ENCODE results near the gene ANKRD12.

The ANKRD12 gene

DNA sequence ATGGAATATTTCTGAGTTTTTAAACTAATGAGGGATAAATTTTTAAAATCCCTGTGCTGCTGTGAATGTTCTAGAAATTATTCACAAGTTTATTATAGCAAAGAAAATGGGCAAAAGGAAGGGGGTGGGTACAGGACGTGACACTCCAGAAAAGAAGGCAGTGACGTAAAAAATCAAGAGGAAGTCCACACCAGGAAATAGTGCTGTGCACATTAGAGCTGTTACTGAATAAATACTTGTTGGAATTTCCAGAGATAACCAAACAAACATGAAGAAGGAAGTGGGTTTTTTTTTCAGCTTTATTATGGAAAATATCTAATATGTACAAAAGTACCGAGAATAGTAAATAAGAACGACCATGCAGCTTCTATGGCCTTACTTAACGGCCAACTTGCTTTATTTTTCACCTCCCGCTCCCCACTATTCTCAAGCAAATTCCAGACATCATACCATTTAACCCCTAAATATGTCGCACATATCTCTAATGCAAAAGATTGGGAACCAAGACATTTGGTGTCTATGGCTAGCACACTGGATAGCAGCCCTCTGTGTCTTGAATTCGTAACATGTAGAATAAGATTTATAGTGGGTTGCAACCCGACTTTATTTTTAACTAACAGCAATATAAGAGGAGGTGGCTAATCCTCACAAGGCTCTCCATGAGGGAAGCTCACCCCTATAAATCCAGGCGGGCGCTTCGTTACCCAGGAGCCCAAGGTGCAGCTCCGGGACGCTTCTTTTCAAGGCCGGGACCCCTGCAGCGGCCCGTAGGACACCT, 34.7 kb upstream of the ANKRD12 start:
- DNase-seq (ENCODE audit: low spot score) = peak; percentile 58
- in situ Hi-C loops (cut with MboI; ENCODE audit: low sequenced_read_pairs, unreplicated experiment) = no loop called here
- TF ChIP-seq, protein P1, sequence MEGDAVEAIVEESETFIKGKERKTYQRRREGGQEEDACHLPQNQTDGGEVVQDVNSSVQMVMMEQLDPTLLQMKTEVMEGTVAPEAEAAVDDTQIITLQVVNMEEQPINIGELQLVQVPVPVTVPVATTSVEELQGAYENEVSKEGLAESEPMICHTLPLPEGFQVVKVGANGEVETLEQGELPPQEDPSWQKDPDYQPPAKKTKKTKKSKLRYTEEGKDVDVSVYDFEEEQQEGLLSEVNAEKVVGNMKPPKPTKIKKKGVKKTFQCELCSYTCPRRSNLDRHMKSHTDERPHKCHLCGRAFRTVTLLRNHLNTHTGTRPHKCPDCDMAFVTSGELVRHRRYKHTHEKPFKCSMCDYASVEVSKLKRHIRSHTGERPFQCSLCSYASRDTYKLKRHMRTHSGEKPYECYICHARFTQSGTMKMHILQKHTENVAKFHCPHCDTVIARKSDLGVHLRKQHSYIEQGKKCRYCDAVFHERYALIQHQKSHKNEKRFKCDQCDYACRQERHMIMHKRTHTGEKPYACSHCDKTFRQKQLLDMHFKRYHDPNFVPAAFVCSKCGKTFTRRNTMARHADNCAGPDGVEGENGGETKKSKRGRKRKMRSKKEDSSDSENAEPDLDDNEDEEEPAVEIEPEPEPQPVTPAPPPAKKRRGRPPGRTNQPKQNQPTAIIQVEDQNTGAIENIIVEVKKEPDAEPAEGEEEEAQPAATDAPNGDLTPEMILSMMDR (IDR thresholded peaks at IDR 0.05; ENCODE audit: borderline replicate concordance, control extremely low read depth, extremely low read depth, insufficient read depth, missing control alignments) = no peak

DNA sequence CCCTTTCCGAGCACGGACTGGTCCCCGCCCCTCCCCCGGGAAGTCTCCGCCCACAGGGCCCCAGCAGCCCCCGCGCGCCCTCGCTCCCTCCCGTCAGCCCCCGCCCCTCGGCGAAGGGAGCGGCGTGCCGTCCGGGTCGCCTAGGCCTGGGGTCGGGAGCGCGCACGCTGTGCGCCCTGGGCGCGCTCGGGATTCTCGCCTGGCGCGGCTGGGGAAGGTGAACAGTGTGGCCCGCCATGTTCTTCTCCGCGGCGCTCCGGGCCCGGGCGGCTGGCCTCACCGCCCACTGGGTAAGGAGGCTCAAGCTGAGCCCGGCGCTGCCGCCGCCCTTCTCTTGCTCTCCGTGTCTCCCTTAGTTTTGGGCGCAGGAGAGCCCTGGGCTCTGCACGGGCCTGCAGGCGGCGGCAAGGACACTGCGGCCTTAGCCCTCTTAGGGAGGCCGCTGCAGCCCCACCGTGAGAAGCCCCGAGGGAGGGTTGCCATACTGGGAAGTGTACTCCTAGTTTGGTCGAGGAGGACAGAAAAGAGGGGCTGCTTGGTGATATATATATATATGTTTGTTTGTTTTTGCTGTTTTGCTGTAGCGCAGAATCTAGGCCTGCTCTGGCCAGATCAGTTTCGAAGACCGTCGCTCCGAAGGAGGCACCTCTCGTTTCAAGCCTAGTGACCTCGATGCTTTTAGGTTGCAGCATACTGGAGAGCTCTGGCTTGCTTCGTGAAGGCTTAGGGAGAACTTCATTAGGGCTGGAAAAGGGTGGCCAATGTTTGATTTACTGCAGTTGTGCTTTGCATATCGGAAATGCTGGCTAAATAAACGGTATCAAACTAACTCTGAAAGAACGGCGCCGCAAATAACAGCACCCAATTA, 33.8 kb upstream of the ANKRD12 start, which contains the start of gene NDUFV2:
NDUFV2 (plus strand) TSS at position 192 of the 868 bp plus-strand sequence; CDS start at position 237, 45 bp downstream.
- in situ Hi-C loops (cut with MboI; ENCODE audit: low sequenced_read_pairs, unreplicated experiment) = no loop called here
- TF ChIP-seq, protein P1 (IDR thresholded peaks at IDR 0.05; ENCODE audit: borderline replicate concordance, control extremely low read depth, extremely low read depth, insufficient read depth, missing control alignments) = no peak
- peak; percentile 99 for DNase-seq (ENCODE audit: low spot score)

DNA sequence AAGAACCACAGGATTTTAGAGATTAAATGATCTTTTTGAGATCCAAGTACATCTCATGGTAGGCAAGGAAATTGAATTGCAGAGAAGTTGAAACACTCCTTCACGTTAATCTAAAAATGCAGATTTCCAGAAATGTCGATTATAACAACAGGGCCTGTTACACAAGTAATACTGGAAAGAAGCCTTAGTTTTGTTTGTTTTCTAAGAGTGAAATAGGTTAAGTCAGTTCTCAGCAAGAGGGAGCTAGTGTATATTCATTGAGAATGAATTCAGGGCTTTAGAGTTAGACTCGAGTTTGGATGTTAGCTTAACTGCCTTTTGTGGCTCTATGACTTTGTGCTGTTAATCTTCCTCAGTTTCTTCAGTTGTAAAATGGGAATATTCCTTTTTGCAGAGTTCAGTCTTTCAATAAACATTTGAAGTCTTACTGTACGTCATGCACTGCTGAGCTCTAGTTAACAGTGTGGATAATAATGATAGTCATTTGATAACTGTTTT, 33.2 kb upstream of the ANKRD12 start:
- peak; percentile 16 for DNase-seq (ENCODE audit: low spot score)
- TF ChIP-seq, protein P1 (IDR thresholded peaks at IDR 0.05; ENCODE audit: borderline replicate concordance, control extremely low read depth, extremely low read depth, insufficient read depth, missing control alignments) = no peak
- in situ Hi-C loops (cut with MboI; ENCODE audit: low sequenced_read_pairs, unreplicated experiment) = no loop called here

DNA sequence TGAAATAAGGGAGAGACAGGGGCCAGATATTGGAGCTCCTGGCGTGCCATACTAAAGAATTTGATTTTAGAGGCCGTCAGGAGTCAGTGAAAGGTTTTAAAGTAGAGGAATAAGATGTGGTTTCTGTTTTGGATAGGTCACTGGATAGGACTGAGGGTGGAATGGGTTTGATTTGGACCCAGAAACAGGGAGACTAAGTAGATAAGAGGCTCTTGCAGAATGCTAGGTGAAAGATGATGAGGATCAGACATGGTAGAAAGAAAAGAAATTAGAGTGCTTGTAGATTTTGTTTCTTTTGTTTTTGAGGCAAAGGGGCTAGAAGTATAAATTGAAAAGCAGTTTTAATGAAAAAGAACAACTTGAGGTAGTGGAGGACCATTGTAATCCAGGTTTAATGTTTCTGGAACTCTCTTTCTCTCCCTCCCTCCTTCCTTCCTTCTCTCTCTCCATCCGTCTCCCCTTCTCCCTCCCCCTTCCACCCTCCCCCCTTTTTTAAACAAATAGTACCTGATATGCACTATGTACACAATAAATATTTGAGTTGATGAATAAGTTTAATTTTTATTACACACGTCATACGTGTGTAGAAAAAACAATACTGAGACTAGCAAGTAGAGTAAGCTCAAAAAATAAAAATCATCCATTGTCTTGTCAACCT, 32.2 kb upstream of the ANKRD12 start:
- in situ Hi-C loops (cut with MboI; ENCODE audit: low sequenced_read_pairs, unreplicated experiment) = no loop called here
- TF ChIP-seq, protein P1 (IDR thresholded peaks at IDR 0.05; ENCODE audit: borderline replicate concordance, control extremely low read depth, extremely low read depth, insufficient read depth, missing control alignments) = no peak
- no peak for DNase-seq (ENCODE audit: low spot score)

DNA sequence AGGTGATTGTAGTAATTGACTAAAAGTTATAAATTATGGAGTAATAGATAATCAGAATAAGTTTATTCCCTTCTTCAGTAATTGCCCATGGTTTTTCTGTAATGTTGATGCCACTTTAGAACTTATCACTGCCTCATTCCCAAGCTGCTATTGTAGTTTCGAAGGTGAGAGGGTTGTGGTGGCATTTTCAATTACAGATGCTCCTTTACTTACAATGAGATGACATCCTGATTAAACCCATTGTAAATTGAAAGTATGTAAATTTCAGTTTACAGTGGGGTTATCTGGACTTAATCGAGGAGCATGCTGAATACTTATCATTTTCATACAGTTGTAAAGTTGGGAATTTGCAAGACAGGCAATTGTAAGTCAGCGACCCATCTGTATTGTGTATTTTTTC, 31.2 kb upstream of the ANKRD12 start:
- no peak for DNase-seq (ENCODE audit: low spot score)
- in situ Hi-C loops (cut with MboI; ENCODE audit: low sequenced_read_pairs, unreplicated experiment) = no loop called here
- TF ChIP-seq, protein P1 (IDR thresholded peaks at IDR 0.05; ENCODE audit: borderline replicate concordance, control extremely low read depth, extremely low read depth, insufficient read depth, missing control alignments) = no peak

DNA sequence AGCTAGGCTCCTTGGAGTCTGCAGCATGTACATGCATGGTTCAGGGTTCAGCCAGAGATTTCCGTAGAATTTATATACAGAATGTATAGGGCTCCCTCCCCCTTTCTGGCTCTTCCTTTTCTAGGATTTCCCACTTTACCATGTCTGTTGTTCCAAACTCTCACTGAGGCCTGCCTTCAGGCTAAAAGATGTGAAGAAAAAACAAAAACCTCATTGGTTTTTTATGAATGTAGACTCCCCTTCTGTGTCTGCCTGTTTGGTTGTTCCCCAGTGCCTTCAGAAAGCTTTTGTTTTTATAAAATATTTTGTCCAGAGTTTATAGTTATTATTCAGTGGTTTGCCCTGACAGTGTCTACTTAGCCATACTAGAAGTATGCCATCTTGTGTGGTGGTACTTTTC, 30.5 kb upstream of the ANKRD12 start:
- TF ChIP-seq, protein P1 (IDR thresholded peaks at IDR 0.05; ENCODE audit: borderline replicate concordance, control extremely low read depth, extremely low read depth, insufficient read depth, missing control alignments) = no peak
- DNase-seq (ENCODE audit: low spot score) = no peak
- in situ Hi-C loops (cut with MboI; ENCODE audit: low sequenced_read_pairs, unreplicated experiment) = no loop called here

Data from GM13976 (cell line).